ENCODE results near the gene MPPED1. TPM values are rescaled to one million over a fixed set of nuclear protein-coding genes. Genes with fewer than 3 reads are reported as not detected.

MPPED1 gene
- total RNA-seq, 1 experiment from 2014 or later, result not detected

- no peak for DNase-seq (ENCODE audit: low read depth)
Observed at GRCh38 chr22:43409800-43410199, 2.0 kb upstream of the MPPED1 start.

- DNase-seq (ENCODE audit: low read depth), result no peak
Observed at GRCh38 chr22:43411040-43411868, 560 bp upstream of the MPPED1 start.

GRCh38 chr22:43412808-43413795 lies 1.3 kb downstream of the MPPED1 start:
- DNase-seq (ENCODE audit: low read depth), result no peak

- no peak for DNase-seq (ENCODE audit: low read depth)
Observed at GRCh38 chr22:43413826-43414225, 2.0 kb downstream of the MPPED1 start.

- DNase-seq (ENCODE audit: low read depth), result no peak
Observed at GRCh38 chr22:43415681-43416080, 3.9 kb downstream of the MPPED1 start.

GRCh38 chr22:43417555-43417954 lies 5.7 kb downstream of the MPPED1 start:
- no peak for DNase-seq (ENCODE audit: low read depth)

GRCh38 chr22:43418079-43418825 lies 6.4 kb downstream of the MPPED1 start:
- DNase-seq (ENCODE audit: low read depth), result no peak

- DNase-seq (ENCODE audit: low read depth), result no peak
Observed at GRCh38 chr22:43419371-43420080, 7.7 kb downstream of the MPPED1 start.

- DNase-seq (ENCODE audit: low read depth), result no peak
Observed at GRCh38 chr22:43421046-43421665, 9.3 kb downstream of the MPPED1 start.

- DNase-seq (ENCODE audit: low read depth), result no peak
Observed at GRCh38 chr22:43421914-43422615, 10.3 kb downstream of the MPPED1 start.

GRCh38 chr22:43423046-43423445 lies 11.2 kb downstream of the MPPED1 start:
- DNase-seq (ENCODE audit: low read depth), result no peak

- DNase-seq (ENCODE audit: low read depth), result no peak
Observed at GRCh38 chr22:43424201-43424600, 12.4 kb downstream of the MPPED1 start.

GRCh38 chr22:43424666-43425630 lies 13.1 kb downstream of the MPPED1 start:
- DNase-seq (ENCODE audit: low read depth), result no peak

GRCh38 chr22:43425976-43426785 lies 14.4 kb downstream of the MPPED1 start:
- DNase-seq (ENCODE audit: low read depth), result no peak

GRCh38 chr22:43426816-43427215 lies 15.0 kb downstream of the MPPED1 start:
- no peak for DNase-seq (ENCODE audit: low read depth)

- no peak for DNase-seq (ENCODE audit: low read depth)
Observed at GRCh38 chr22:43427296-43428004, 15.6 kb downstream of the MPPED1 start.

- no peak for DNase-seq (ENCODE audit: low read depth)
Observed at GRCh38 chr22:43428005-43428485, 16.2 kb downstream of the MPPED1 start.

Data from LHCN-M2 (cell line).